ENCODE measurements around the gene GIPC3.

The GIPC3 gene

GRCh38 chr19:3545669-3546034, 39.6 kb upstream of the GIPC3 start:
- Histone ChIP-seq H3K4me3 (no peak overlapping the region), H3K27ac (no peak overlapping the region)
- DNase-seq (ENCODE audit: low spot score) = no peak
- TF ChIP-seq CTCF (IDR thresholded peaks at IDR 0.05) = no peak

- H3K4me3 ChIP-seq = no peak overlapping the region
- TF ChIP-seq CTCF (IDR thresholded peaks at IDR 0.05) = no peak
- DNase-seq (ENCODE audit: low spot score) = no peak
- no peak overlapping the region for H3K27ac ChIP-seq
These were observed 39.2 kb upstream of the GIPC3 start for GRCh38 chr19:3546119-3546518.

GRCh38 chr19:3547301-3547731, 38.0 kb upstream of the GIPC3 start:
- Histone ChIP-seq H3K27ac (no peak overlapping the region), H3K4me3 (no peak overlapping the region)
- TF ChIP-seq CTCF (IDR thresholded peaks at IDR 0.05) = peak; percentile 33
- no peak for DNase-seq (ENCODE audit: low spot score)

- no peak for TF ChIP-seq CTCF (IDR thresholded peaks at IDR 0.05)
- H3K27ac ChIP-seq = no peak overlapping the region
- no peak overlapping the region for H3K4me3 ChIP-seq
- DNase-seq (ENCODE audit: low spot score) = no peak
These were observed 37.5 kb upstream of the GIPC3 start for GRCh38 chr19:3547767-3548282.

- DNase-seq (ENCODE audit: low spot score) = no peak
- no peak for TF ChIP-seq CTCF (IDR thresholded peaks at IDR 0.05)
- no peak overlapping the region for H3K27ac ChIP-seq
These were observed 36.7 kb upstream of the GIPC3 start for GRCh38 chr19:3548606-3549005.

GRCh38 chr19:3549816-3550215, 35.5 kb upstream of the GIPC3 start:
- Histone ChIP-seq H3K4me3 (no peak overlapping the region), H3K27ac (no peak overlapping the region)
- no peak for TF ChIP-seq CTCF (IDR thresholded peaks at IDR 0.05)
- no peak for DNase-seq (ENCODE audit: low spot score)

More at GRCh38 chr19:3548606-3549005, 36.7 kb upstream of the GIPC3 start:
- no peak overlapping the region for H3K4me3 ChIP-seq

- Histone ChIP-seq H3K4me3 (no peak overlapping the region), H3K27ac (no peak overlapping the region)
- DNase-seq (ENCODE audit: low spot score) = no peak
- no peak for TF ChIP-seq CTCF (IDR thresholded peaks at IDR 0.05)
These were observed 34.1 kb upstream of the GIPC3 start for GRCh38 chr19:3550947-3551791.
